ENCODE data around the gene CEBPG.

- TF ChIP-seq EZH2 (optimal IDR thresholded peaks at IDR 0.05; ENCODE audit: low read depth, low read length) = no peak
- TF ChIP-seq, protein P1, sequence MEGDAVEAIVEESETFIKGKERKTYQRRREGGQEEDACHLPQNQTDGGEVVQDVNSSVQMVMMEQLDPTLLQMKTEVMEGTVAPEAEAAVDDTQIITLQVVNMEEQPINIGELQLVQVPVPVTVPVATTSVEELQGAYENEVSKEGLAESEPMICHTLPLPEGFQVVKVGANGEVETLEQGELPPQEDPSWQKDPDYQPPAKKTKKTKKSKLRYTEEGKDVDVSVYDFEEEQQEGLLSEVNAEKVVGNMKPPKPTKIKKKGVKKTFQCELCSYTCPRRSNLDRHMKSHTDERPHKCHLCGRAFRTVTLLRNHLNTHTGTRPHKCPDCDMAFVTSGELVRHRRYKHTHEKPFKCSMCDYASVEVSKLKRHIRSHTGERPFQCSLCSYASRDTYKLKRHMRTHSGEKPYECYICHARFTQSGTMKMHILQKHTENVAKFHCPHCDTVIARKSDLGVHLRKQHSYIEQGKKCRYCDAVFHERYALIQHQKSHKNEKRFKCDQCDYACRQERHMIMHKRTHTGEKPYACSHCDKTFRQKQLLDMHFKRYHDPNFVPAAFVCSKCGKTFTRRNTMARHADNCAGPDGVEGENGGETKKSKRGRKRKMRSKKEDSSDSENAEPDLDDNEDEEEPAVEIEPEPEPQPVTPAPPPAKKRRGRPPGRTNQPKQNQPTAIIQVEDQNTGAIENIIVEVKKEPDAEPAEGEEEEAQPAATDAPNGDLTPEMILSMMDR (IDR thresholded peaks at IDR 0.05; ENCODE audit: low read length) = no peak
Observed at GRCh38 chr19:33408116-33408515, 34.6 kb downstream of the CEBPG start.

All from MM.1S (cell line).